Stimulated activated CD4-positive, alpha-beta T cell treated with anti-CD3 and anti-CD28 coated beads, Interleukin-12 subunit alpha, Interleukin-12 subunit beta, amount 100 ng/mL, for 48 hours (primary cell): Measurements from ENCODE around the gene TEX35.
"Not testable (repeated sequence)": the region's sequence is repeated elsewhere in the genome, so short reads cannot be mapped to it uniquely, and the experiment has no call there.

Experiments
- DNase-seq, 3 donors: peaks; one replicate each; pipeline ENCODE4 v3.0.0-alpha.2; 2020; ENCODE audit warnings: low read depth in 2 of 3, low spot score in 1 of 3

The TEX35 gene

GRCh38 chr1:178540646-178541045, 27.7 kb downstream of the TEX35 start:
- DNase-seq = no peak

GRCh38 chr1:178541379-178541778, 28.5 kb downstream of the TEX35 start:
- no peak for DNase-seq

GRCh38 chr1:178541829-178542553, 29.1 kb downstream of the TEX35 start:
- DNase-seq = peak in 2 of 3 donors; percentile 36 to 37

- peak; percentile 79 to 93 (median 81) for DNase-seq
Measured at GRCh38 chr1:178542554-178543289, 29.8 kb downstream of the TEX35 start.

- no peak for DNase-seq
Measured at GRCh38 chr1:178543290-178543607, 30.3 kb downstream of the TEX35 start.

GRCh38 chr1:178544531-178544930, 31.6 kb downstream of the TEX35 start:
- no peak for DNase-seq

GRCh38 chr1:178548108-178548507, 35.2 kb downstream of the TEX35 start:
- DNase-seq = no peak

GRCh38 chr1:178551307-178551706, 38.4 kb downstream of the TEX35 start:
- DNase-seq = no peak

GRCh38 chr1:178551940-178552339, 39.0 kb downstream of the TEX35 start:
- no peak for DNase-seq

- no peak for DNase-seq
Measured at GRCh38 chr1:178552856-178553255, 39.9 kb downstream of the TEX35 start.

GRCh38 chr1:178554351-178554750, 41.4 kb downstream of the TEX35 start:
- DNase-seq = not testable (repeated sequence)

GRCh38 chr1:178555613-178556012, 42.7 kb downstream of the TEX35 start:
- DNase-seq = not testable (repeated sequence)

GRCh38 chr1:178558816-178559215, 45.9 kb downstream of the TEX35 start:
- DNase-seq = not testable (repeated sequence)

- DNase-seq = no peak
Measured at GRCh38 chr1:178560871-178561376, 48.0 kb downstream of the TEX35 start.

GRCh38 chr1:178563099-178563820, 50.4 kb downstream of the TEX35 start:
- no peak for DNase-seq

- no peak for DNase-seq
Measured at GRCh38 chr1:178564086-178564782, 51.3 kb downstream of the TEX35 start.

- DNase-seq = no peak
Measured at GRCh38 chr1:178564783-178565180, 51.9 kb downstream of the TEX35 start.

GRCh38 chr1:178565586-178565985, 52.7 kb downstream of the TEX35 start:
- no peak for DNase-seq

- no peak for DNase-seq
Measured at GRCh38 chr1:178566187-178566586, 53.3 kb downstream of the TEX35 start.

GRCh38 chr1:178571807-178572206, 58.9 kb downstream of the TEX35 start:
- no peak for DNase-seq
